ENCODE data around the gene SPDYE4. TPM values are rescaled to one million over a fixed set of nuclear protein-coding genes. Genes with fewer than 3 reads are reported as not detected.
"Not testable (repeated sequence)": the region's sequence is repeated elsewhere in the genome, so short reads cannot be mapped to it uniquely, and the experiment has no call there.

The SPDYE4 gene
- total RNA-seq = not detected

GRCh38 chr17:8758137-8758596, at the start of gene SPDYE4:
SPDYE4 (minus strand) TSS chr17:8758546; CDS start chr17:8758382, 164 bp downstream.
- ATAC-seq (no peak), DNase-seq (no peak)
- in situ Hi-C loops (cut with MboI; ENCODE audit: low sequenced_read_pairs in 4 of 4) = no loop called here
- H3K27ac ChIP-seq = no peak within 1 kb of the TSS
- intact Hi-C loops (cut with DNase I; ENCODE audit: low total_unique reads) = no loop called here
- no peaks in the 10 kb centered on the region for H3K27me3 ChIP-seq
- H3K4me1 ChIP-seq = no peaks in the 10 kb centered on the region
- no peaks in the 10 kb centered on the region for H3K36me3 ChIP-seq
- H3K9me3 ChIP-seq = no peaks in the 10 kb centered on the region
- H3K4me3 ChIP-seq = no peak within 1 kb of the TSS
- TF ChIP-seq POLR2A (IDR thresholded peaks at IDR 0.05) = no peak
- TF ChIP-seq, protein P1, sequence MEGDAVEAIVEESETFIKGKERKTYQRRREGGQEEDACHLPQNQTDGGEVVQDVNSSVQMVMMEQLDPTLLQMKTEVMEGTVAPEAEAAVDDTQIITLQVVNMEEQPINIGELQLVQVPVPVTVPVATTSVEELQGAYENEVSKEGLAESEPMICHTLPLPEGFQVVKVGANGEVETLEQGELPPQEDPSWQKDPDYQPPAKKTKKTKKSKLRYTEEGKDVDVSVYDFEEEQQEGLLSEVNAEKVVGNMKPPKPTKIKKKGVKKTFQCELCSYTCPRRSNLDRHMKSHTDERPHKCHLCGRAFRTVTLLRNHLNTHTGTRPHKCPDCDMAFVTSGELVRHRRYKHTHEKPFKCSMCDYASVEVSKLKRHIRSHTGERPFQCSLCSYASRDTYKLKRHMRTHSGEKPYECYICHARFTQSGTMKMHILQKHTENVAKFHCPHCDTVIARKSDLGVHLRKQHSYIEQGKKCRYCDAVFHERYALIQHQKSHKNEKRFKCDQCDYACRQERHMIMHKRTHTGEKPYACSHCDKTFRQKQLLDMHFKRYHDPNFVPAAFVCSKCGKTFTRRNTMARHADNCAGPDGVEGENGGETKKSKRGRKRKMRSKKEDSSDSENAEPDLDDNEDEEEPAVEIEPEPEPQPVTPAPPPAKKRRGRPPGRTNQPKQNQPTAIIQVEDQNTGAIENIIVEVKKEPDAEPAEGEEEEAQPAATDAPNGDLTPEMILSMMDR (IDR thresholded peaks at IDR 0.05 in 4 of 5, conservative IDR thresholded peaks at IDR 0.05 in 1 of 5) = no peak

- no peak for ATAC-seq
- no peak overlapping the region for H3K27ac ChIP-seq
These were observed 48.7 kb upstream of the SPDYE4 start for GRCh38 chr17:8806926-8807550.

DNA sequence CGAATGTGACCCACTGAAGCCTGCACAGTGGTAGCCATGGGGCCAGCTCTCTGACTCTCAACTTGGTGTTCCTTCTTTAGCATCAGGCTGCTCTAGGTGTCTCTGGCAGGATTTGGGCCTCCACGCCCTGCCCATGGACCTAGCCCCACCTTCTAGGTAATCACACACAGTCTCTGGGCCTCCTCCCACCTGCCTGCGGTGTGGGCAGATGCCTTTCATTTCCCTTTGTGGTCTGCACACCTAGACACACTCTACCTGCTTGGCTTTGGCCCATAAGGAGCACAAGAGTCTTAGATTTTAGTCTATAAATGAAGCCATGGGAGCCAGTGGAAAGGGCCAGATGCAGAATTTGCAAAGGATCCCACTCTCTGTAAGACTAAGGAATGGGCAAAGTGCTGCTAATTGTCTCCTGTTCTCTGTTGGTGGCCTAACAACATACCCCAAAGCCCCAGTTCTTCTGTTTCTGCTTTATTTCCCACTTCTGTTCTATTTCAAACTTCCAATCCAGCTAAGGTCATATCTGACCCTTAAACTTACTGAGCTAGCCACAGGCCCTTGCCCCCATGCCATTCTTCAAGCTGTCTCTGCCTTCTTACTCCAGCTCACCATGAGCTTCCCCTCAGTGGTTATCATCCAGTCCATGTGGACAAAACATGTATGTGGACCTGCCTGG, 48.0 kb upstream of the SPDYE4 start:
- in situ Hi-C loops (cut with MboI; ENCODE audit: low sequenced_read_pairs in 4 of 4) = loop anchor here in 1 of 4 donors (25.0 kb wide), 1 partner anchor 94 kb away; no protein-coding TSS in a partner anchor
- H3K4me3 ChIP-seq = no peak overlapping the region
- no peaks in the 10 kb centered on the region for H3K4me1 ChIP-seq
- no peaks in the 10 kb centered on the region for H3K9me3 ChIP-seq
- H3K27ac ChIP-seq = no peak overlapping the region
- no peaks in the 10 kb centered on the region for H3K27me3 ChIP-seq
- DNase-seq (no peak), ATAC-seq (no peak)
- intact Hi-C loops (cut with DNase I; ENCODE audit: low total_unique reads) = no loop called here
- H3K36me3 ChIP-seq = no peaks in the 10 kb centered on the region
- no peak for TF ChIP-seq POLR2A (IDR thresholded peaks at IDR 0.05)
- TF ChIP-seq, protein P1 (IDR thresholded peaks at IDR 0.05 in 4 of 5, conservative IDR thresholded peaks at IDR 0.05 in 1 of 5) = no peak

More at GRCh38 chr17:8806926-8807550, 48.7 kb upstream of the SPDYE4 start:
- TF ChIP-seq, protein P1 (IDR thresholded peaks at IDR 0.05 in 4 of 5, conservative IDR thresholded peaks at IDR 0.05 in 1 of 5) = no peak
- TF ChIP-seq POLR2A (IDR thresholded peaks at IDR 0.05) = no peak
- no peak for DNase-seq
- H3K27me3 ChIP-seq = no peaks in the 10 kb centered on the region
- no peaks in the 10 kb centered on the region for H3K9me3 ChIP-seq
- H3K4me1 ChIP-seq = no peaks in the 10 kb centered on the region
- intact Hi-C loops (cut with DNase I; ENCODE audit: low total_unique reads) = no loop called here
- in situ Hi-C loops (cut with MboI; ENCODE audit: low sequenced_read_pairs in 4 of 4) = loop anchor here in 1 of 4 donors (25.0 kb wide), 1 partner anchor 95 kb away; no protein-coding TSS in a partner anchor
- H3K36me3 ChIP-seq = no peaks in the 10 kb centered on the region
- H3K4me3 ChIP-seq = no peak overlapping the region

- H3K27ac ChIP-seq; intact Hi-C loops (cut with DNase I; ENCODE audit: low total_unique reads); ATAC-seq; H3K4me3 ChIP-seq; DNase-seq; H3K27me3 ChIP-seq; H3K36me3 ChIP-seq; H3K9me3 ChIP-seq; H3K4me1 ChIP-seq: not testable (repeated sequence)
- in situ Hi-C loops (cut with MboI; ENCODE audit: low sequenced_read_pairs in 4 of 4) = loop anchor here in 1 of 4 donors (25.0 kb wide), 1 partner anchor 93 kb away; no protein-coding TSS in a partner anchor
These were observed 47.0 kb upstream of the SPDYE4 start for GRCh38 chr17:8805396-8805795.
